Dermis microvascular lymphatic vessel endothelial cell (primary cell): ENCODE data around the gene PHPT1. TPM values are rescaled to one million over a fixed set of nuclear protein-coding genes. Genes with fewer than 3 reads are reported as not detected.

Experiments
- DNase-seq, 2 donors: peaks; one replicate each; pipeline versions ENCODE4 v3.0.0 to v3.0.0-alpha.2; 2010; ENCODE audit warnings: low read depth in 2 of 2
- total RNA-seq: library from RNA; depleted of rRNA; stranded (reverse); fragments of >200 nt; gene quantifications from 2 replicates; pipeline ENCODE4 v1.2.1, GENCODE V29; 2014

Gene PHPT1
- total RNA-seq, 1 donor from 2014 or later: 242 TPM

DNA sequence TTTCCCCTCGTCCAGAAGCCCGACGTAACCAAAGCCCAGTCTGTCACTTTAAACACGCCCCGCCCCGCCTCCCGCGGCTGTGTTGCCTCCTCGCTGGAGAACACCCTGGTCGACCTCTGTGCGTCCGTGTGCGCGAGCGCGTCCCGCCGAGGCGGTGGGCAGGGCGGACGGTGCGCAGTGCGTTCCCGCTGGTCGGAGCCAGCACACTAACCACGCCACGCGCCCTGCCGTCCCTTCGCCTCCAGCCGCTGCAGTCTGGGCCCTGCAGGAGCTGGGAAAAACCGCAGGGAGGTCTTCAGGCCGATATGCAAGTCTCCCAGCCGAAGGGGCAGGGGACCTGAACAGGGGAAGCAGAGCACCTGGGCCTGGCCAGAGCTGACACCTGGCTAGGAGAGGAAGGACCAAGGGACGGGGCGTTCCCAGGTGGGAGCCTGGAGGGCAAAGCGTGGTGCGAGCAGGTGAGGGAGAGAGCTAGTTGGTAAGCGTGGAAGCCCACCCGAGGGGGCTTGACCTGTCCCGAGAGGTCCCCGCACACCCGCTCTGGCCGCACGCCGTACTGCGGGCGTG lies 1.3 kb upstream of the PHPT1 start:
- peak; percentile 61 to 87 for DNase-seq

DNA sequence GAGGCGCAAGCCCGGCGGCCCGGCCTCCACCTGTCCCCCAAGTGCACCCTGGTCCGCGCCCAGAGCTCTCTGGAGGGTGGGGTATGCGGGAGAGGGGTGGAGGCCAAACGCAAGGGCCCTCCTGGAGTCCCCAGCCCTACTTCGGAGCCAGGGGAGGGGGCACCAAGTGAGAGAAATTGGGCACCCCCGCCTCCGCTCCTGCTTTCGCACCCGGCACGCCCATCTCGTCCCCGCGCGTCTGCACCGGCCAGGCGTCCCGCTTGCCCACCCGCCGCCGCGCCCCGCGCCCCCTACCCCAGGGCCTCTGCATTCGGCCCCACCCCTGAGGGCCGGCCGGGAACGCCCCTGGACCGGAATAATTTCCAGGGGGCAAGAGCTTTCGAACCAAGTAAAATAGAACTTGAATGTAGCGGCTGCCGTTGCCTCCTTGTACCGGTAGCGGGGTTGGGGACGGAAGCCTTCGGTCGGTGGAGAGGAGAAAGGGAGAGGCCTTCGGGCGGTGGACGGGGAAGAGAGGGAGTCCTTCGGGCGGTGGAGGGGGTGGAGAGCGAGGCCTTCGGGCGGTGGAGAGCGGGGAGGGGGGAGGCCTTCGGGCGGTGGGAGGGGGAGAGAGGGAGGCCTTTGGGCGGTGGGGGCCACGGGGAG lies 694 bp upstream of the PHPT1 start:
- no peak for DNase-seq

DNA sequence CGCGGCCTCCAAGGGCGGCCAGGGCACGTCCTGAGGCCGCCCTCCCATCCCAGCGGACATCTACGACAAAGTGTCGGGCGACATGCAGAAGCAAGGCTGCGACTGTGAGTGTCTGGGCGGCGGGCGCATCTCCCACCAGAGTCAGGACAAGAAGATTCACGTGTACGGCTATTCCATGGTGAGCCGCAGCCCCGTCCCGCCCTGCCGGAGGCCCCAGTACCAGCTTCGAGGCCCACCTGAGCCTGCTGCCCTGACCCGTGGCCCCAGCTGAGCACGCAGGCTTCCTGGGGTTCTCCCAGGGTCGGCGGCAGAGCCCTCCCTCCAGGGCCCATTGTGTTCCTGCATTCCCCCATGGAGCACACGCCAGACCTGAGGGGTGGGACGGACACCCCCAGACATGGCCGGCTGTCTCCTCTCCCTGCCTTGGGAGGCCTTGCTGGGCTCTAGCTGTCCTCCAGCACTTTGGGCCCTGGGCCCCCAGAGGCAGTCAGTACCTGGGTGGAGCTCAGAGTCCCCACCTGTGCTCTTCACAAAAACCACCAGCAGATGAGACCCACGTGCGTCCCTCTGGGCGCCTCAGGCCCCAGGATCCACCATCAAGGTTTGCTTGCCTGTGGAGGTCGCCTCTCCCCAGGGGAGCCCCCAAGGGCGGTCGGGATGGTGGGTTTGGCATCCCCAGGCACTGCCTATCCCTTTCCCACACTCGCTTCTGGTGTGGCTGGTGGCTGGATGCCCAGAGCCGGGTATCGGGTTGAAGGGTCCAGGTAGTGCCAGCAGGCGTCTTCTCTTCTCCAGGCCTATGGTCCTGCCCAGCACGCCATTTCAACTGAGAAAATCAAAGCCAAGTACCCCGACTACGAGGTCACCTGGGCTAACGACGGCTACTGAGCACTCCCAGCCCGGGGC lies 1.0 kb downstream of the PHPT1 start:
- DNase-seq: no peak

DNA sequence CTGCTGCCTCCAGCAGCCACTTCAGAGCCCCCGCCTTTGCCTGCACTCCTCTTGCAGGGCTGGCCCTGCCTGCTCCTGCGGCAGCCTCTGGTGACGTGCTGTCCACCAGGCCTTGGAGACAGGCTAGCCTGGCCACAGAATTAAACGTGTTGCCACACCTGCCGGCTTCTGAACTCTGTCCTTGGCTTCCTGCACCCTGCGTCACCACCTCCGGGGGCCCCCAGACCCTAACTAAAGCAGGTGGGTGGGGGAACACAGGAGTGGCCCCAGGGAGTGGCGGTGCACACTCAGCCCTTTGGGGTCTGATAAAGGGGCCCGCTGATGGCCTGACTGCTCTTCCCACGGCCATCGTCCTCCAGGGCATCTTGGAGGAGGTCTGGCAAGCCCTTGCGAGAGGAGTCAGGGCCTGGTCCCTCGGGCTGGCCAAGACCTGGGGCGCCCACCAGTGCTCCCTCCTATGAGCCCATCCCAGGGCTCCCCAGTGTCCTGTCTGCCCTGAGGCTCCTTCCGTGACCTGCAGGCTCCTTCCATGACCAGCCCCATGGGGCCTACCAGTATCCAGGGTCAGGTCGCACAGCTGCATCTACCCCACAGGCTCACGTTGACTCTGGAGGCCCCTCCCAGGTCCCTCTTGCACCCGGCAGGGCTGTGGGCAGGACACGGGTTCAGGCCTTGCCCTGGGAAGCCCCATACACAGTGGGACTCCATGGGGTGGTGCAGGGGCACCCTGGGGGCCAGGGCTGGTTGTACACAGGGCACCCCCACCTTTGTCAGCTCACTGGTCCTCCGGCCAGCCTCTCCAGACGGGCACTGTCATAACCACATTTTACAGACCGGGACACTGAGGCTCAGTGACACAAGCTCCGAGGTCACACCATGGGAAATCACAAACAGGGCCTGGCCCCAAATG lies 1.9 kb downstream of the PHPT1 start:
- no peak for DNase-seq

DNA sequence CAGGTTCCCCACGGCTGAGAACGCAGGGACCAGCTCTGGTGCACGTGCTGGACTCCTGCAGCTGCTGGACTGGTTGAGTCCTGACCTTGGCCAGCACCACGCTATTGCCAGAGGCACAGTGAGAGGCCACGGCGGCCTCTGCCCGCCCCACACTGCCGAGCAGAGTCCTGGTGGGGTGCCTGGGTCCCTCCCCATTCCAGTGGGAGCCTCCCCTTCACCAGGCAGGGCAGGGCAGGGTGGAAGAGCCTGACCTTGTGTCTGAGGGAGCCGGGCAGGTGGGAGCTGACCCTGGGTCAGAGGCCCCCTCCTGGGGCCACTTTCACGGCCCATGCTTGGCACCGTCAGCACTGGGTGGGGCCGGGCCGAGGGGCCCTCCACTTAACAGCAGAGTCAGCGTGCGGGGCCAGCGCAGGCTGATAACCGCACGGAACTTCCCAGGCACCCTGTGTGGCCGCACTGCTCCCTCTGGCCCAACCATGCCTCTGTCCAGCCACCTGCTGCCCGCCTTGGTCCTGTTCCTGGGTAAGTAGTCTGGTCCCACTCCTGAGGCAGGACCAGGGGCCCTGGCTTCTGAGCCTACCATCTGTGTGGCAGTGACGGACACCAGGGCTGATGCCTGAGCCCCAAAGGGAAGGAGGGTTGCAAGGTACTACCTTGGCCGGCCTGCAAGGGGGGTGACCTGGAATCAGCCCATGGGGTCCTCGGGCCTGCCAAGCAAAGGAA lies 2.9 kb downstream of the PHPT1 start, which contains the start of gene MAMDC4:
Gene MAMDC4 (plus strand): TSS at position 406 of the 723 bp plus-strand sequence. CDS start 71 bp downstream, at position 477.
- no peak for DNase-seq

DNA sequence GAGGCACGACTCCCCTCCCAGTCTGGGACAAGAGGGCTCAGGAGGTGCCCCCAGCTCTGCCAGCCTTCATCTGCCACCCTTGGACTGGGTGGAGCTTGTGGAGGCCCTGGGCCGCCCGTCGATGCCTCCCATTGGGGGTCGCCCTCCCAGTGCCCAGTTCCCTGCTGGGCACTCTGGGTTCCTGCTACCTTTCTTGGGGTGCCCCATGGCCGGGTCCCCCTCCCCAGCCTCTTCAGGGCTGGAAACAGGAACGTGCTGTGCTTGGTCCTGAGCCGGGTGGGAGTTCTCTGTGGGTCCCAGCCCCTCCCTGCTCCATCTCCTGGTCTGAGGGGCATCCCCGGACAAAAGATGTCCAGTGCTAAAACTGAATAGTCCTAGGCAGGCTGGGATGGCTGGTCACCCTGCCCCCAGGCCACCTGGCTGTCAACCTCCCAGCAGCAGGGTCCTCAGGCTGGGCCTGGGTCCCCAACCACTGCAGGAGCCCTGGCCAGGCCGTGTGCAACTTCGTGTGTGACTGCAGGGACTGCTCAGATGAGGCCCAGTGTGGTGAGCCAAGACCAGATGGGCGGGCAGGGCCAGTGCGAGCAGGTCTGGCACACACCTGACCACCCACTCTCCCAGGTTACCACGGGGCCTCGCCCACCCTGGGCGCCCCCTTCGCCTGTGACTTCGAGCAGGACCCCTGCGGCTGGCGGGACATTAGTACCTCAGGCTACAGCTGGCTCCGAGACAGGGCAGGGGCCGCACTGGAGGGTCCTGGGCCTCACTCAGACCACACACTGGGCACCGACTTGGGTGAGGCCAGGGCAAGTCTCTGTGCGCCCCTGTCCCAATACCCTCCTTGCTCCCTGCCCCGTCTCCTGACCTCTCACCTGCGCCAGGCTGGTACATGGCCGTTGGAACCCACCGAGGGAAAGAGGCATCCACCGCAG lies 3.7 kb downstream of the PHPT1 start:
- DNase-seq: no peak

DNA sequence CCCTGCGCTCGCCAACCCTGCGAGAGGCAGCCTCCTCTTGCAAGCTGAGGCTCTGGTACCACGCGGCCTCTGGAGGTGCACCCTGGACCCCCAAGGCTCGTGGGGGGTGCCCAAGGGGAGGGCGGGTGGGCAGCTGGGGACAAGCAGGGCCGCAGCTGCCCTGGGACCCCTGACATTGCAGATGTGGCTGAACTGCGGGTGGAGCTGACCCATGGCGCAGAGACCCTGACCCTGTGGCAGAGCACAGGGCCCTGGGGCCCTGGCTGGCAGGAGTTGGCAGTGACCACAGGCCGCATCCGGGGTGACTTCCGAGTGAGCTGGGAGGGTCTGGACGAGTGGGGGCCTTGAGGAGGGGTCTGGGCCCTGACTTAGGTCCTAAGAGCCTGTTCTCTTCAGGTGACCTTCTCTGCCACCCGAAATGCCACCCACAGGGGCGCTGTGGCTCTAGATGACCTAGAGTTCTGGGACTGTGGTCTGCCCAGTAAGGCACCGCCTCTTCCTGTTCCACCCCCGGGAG lies 4.4 kb downstream of the PHPT1 start:
- no peak for DNase-seq

DNA sequence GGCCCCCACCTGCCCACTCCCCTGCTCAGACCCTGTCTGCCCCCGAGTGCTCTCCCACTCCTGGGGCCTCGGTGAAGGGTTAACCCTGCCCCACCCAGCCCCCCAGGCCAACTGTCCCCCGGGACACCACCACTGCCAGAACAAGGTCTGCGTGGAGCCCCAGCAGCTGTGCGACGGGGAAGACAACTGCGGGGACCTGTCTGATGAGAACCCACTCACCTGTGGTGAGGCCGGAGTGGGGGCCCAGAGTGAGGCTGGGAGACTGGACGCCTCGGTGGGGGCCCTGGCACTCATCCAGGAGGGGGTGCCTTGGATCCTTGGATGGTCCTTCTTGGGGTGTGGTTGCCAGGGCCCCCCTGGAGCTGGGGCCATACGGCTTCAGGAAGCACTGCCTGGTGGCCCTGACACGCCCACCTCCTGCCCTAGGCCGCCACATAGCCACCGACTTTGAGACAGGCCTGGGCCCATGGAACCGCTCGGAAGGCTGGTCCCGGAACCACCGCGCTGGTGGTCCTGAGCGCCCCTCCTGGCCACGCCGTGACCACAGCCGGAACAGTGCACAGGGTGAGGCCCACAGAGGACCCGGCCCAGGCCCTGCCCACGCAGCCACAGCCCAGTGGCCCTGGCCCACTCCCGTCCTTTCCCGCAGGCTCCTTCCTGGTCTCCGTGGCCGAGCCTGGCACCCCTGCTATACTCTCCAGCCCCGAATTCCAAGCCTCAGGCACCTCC lies 5.1 kb downstream of the PHPT1 start:
- no peak for DNase-seq

DNA sequence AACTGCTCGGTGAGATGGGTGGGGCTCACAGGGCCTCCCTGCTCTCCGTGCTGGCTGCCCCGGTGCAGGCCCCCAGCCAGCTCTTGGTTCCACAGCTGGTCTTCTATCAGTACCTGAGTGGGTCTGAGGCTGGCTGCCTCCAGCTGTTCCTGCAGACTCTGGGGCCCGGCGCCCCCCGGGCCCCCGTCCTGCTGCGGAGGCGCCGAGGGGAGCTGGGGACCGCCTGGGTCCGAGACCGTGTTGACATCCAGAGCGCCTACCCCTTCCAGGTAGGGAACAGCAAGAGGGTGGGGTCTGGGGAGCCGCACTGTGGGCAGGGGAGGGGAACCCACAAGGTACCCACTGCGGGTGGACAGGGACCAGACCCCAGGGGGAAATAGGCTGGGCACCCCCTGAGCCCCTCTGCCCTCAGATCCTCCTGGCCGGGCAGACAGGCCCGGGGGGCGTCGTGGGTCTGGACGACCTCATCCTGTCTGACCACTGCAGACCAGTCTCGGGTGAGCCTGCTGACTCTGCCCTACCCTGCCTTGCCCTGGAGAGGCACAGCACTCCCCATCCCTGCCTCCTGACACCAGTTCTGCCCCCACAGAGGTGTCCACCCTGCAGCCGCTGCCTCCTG lies 5.7 kb downstream of the PHPT1 start:
- DNase-seq: no peak

DNA sequence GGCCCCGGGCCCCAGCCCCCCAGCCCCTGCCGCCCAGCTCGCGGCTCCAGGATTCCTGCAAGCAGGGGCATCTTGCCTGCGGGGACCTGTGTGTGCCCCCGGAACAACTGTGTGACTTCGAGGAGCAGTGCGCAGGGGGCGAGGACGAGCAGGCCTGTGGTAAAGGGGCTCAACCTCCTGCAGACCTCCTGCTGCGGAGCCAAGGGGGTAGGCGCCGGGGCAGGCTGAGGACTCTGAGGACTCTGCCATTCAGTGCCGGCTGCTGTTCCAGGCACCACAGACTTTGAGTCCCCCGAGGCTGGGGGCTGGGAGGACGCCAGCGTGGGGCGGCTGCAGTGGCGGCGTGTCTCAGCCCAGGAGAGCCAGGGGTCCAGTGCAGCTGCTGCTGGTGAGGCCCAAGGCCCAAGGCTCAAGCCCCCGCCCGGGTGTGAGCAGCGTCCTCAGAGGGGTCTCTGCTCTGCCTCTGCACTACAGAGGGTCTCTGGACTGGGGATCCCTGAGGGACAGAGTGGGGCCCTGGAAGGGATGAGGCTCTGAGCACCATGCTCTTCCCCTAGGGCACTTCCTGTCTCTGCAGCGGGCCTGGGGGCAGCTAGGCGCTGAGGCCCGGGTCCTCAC lies 6.4 kb downstream of the PHPT1 start:
- no peak for DNase-seq

DNA sequence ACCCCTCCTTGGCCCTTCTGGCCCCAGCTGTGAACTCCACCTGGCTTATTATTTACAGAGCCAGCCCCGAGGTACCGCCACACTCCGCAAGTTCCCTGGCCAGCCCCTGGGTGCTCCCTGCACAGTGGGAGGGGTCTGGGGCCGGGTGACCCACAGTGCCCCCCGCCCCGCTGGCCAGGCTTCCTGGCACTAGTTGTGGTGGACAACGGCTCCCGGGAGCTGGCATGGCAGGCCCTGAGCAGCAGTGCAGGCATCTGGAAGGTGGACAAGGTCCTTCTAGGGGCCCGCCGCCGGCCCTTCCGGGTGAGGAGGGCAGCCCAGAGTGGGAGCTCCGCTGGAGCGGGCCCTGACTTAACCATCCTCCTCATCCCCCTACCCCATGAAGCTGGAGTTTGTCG lies 6.9 kb downstream of the PHPT1 start:
- DNase-seq: no peak

DNA sequence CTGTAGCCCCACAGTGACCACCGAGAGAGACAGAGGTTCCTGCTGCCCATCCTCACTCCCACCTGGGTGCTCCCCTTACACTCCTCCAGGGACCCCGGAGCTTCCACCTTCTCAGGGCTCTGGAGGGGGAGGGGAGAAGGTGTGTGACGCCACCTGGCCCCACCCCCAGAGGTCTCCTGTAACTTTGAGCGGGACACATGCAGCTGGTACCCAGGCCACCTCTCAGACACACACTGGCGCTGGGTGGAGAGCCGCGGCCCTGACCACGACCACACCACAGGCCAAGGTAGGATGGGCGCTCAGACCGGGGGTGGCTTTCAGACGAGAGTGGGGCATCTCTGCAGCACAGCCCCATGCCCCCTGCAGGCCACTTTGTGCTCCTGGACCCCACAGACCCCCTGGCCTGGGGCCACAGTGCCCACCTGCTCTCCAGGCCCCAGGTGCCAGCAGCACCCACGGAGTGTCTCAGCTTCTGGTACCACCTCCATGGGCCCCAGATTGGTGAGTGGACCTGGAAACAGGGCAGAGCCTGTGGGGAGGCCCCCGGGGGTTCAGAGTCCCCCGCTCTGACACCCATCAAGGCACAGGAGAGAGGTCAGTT lies 7.4 kb downstream of the PHPT1 start:
- DNase-seq: no peak

DNA sequence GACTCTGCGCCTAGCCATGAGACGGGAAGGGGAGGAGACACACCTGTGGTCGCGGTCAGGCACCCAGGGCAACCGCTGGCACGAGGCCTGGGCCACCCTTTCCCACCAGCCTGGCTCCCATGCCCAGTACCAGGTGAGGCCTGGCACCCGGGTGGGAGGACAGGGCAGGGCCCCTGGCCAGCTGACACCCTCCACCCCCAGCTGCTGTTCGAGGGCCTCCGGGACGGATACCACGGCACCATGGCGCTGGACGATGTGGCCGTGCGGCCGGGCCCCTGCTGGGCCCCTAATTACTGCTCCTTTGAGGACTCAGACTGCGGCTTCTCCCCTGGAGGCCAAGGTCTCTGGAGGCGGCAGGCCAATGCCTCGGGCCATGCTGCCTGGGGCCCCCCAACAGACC lies 8.0 kb downstream of the PHPT1 start:
- DNase-seq: no peak

DNA sequence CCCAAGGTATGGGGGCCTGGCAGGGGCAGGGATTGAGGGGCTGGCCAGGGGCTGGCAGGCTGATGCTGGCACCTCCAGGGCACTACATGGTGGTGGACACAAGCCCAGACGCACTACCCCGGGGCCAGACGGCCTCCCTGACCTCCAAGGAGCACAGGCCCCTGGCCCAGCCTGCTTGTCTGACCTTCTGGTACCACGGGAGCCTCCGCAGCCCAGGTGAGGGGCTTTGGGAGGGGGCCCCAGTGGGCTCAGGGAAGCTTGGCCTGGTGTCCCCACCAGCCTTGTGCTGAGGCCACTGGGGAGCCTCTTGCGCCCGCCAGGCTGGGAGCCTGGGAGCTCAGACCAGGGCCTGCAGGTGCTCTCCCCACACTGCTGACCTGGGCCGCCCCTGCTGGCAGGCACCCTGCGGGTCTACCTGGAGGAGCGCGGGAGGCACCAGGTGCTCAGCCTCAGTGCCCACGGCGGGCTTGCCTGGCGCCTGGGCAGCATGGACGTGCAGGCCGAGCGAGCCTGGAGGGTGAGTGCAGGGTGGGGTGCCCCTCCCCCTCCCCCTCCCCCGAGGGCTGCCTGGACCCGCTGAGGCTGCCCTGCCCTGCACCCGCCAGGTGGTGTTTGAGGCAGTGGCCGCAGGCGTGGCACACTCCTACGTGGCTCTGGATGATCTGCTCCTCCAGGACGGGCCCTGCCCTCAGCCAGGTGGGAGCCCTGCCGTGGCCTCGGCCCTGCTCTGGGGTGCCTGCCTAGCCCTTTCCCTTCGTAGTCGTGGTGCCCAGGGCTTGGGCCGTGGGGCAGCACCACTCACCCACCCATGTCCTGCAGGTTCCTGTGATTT lies 8.6 kb downstream of the PHPT1 start:
- no peak for DNase-seq

DNA sequence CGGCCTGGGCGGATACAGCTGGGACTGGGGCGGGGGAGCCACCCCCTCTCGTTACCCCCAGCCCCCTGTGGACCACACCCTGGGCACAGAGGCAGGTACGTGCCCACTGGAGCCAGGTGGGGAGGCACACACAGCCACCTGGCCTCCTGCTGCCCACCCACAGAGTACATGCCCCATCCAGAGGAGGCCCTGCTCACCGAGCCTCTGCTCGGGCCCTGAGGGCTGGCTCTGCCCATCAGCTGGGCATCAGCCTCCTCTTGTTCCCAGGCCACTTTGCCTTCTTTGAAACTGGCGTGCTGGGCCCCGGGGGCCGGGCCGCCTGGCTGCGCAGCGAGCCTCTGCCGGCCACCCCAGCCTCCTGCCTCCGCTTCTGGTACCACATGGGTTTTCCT lies 9.2 kb downstream of the PHPT1 start:
- DNase-seq: no peak
